CMK (cell line): Measurements from ENCODE around the gene ALDH1L2.
A peak's percentile ranks its signal among the peaks of the same experiment; 100 is the strongest.
"Not testable (repeated sequence)": the region's sequence is repeated elsewhere in the genome, so short reads cannot be mapped to it uniquely, and the experiment has no call there.

Experiments
- DNase-seq: peaks from one replicate; pipeline ENCODE4 v3.0.0-alpha.2; 2010; ENCODE audit warnings: low read depth

The ALDH1L2 gene

GRCh38 chr12:105084251-105085250 lies at the start of gene ALDH1L2:
TSS of gene ALDH1L2 (minus strand) at chr12:105084458. CDS start at chr12:105084436, 22 bp downstream.
- no peak for DNase-seq

DNA sequence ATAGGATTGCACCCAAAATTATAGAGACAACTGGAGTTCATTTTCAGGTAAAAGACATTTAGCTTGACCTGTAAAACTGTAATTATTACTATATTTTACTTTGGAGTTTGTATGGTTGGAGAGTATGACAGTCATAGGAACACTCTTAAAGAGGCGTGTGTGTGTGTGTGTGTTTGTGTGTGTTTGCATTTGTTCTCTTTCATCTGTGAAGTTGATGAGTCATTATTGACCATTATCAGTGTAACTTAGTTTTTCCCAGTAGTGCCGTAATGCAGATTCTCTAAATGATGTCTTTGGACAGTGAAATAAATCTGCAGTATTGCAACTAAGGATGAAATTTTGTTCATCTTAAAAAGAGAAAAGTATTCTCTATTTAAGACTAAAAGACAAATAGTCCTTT lies 36.3 kb upstream of the ALDH1L2 start:
- no peak for DNase-seq

DNA sequence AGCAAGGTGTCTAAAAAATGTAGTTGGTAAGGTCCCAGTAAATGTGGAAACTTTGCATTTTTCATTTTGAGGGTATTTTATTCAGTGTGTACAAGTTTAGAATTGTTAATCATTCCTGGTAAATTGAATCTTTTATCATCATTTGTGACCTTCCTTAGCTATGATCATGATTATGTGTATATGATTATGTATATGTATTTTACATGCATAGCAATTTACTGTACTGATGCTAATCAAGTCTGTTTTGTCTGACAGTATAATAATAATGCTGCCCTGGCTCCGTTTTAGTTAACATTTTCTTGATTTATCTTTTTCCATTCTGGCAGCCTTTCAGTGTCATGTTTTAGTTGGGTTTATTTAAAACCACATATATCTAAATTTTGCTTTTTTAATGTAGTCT lies 32.7 kb upstream of the ALDH1L2 start:
- DNase-seq, result no peak

GRCh38 chr12:105113094-105113493 lies 28.8 kb upstream of the ALDH1L2 start:
- DNase-seq, result no peak

- no peak for DNase-seq
Observed at GRCh38 chr12:105110851-105111250, 26.6 kb upstream of the ALDH1L2 start.

DNA sequence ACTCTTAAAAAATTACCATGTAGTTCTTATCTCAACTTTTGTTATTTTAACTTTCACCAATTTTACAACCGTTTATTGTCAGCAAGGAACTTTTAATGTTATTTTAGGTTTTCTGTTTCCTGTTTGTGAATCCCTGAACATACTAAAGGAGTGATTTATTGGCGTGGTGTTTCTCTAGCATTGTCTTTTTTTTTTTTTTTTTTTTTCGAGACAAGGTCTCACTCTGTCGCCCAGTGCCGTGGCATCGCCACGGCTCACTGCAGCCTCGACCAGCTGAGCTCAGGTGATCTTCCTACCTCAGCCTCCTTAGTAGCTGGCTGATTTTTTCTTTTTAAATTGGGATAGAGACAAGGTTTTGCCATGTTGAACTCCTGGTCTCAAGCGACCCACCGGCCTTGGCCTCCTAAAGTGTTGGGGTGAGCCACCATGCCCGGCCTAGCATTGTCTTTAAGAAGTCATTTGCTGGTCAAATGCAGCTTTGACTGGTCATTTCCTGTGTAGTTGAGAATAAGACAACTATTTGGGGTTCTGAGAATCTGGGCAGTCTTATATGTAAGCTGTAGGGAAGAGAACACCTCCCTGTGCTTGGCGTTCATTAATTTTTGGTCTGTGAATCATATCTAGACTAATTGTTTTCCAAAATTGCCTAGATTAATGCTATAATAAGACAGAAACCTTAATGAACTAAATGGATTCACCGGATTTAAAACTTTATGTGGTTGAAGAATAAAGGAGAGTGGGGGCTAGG lies 25.4 kb upstream of the ALDH1L2 start:
- DNase-seq, result no peak

GRCh38 chr12:105107494-105108371 lies 23.5 kb upstream of the ALDH1L2 start, which contains the start of gene WASHC4:
TSS of gene WASHC4 (plus strand) at chr12:105107731. CDS start at chr12:105107801, 70 bp downstream.
- peak; percentile 67 for DNase-seq

DNA sequence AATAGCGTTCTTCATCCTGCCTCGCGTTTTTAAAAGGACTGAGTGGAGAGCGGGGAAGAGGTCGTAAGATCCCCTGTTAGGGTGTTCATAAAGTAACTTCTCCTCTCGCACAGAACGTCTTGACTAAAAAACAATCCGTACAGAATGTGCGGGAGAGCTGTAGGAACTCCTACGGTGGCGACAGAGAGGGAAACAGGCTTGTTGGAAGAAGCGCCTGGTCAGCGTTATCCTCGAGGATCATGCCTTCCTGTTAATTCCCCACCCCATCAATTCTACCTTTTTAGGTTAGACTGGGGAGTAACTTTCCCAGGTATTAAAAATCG lies 22.9 kb upstream of the ALDH1L2 start:
- DNase-seq, result peak; percentile 31

- no peak for DNase-seq
Observed at GRCh38 chr12:105106621-105107020, 22.4 kb upstream of the ALDH1L2 start.

DNA sequence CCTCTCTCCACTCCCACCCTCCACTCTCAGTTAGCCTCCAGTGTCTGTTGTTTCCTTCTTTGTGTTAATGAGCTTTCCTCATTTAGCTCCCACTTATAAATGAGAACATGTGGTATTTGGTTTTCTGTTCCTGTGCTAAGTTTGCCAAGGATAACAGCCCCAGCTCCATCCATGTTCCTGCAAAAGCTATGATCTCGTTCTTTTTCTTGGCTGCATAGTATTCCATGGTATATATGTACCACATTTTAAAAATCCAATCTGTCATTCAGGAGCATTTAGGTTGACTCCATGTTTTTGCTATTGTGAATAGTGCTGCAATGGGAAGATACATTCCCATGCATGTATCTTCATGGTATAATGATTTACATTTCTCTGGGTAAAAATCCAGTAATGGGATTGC lies 20.5 kb upstream of the ALDH1L2 start:
- DNase-seq, result no peak

- no peak for DNase-seq
Observed at GRCh38 chr12:105102673-105103072, 18.4 kb upstream of the ALDH1L2 start.

GRCh38 chr12:105100998-105101397 lies 16.7 kb upstream of the ALDH1L2 start:
- no peak for DNase-seq

DNA sequence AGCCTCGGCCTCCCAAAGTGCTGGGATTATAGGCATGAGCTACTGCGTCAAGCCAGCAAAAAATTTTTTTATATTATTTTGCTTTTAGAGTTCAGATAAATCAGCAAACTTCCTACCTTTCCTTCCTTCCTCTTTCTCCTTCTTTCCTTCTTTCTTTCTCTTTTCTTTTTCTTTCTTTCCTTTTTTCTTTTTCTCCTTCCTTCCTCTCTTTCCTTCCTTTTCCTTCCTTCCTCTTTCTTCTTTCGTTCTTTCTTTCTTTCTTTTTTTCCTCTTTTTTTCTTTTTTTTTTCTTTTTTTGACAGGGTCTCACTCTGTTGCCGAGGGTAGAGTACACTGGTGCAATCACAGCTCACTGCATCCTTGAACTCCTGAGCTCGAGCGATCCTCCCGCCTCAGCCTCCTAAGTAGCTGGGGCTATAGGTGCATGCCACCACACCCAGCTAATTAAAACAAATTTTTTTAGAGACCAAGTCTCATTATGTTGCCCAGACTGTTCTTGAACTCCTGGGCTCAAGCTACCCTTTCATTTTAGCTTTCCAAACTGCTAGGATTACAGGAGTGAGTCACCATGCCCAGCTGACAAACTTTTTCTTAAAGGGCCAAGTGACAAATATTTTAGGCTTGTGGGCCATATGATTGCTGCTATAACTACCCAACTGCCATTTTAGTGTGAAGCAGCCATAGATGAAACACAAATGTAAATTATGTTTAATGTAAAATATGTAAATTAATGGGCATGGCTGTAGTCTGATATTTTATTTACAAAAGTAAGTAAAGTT lies 16.1 kb upstream of the ALDH1L2 start:
- no peak for DNase-seq

DNA sequence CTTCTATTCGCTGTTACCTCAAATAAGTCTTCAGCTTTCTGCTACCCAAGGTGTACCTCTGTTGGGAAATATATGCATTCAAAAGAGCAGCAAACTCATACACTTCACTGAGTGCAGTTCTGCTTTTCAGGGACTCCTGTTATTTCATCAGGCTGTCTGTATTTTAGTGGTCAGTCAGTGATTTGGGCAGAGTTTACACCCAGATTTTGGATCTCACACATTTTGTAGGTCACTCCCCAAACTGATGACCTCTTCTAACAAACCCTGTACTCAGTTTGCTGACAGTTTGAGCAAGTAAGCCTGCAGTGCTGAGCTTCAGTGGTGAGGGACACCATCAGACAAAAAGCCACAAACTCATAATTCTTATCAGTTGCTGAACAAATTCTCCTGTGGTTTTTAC lies 15.1 kb upstream of the ALDH1L2 start:
- DNase-seq, result no peak

GRCh38 chr12:105095338-105095737 lies 11.1 kb upstream of the ALDH1L2 start:
- not testable (repeated sequence) for DNase-seq

DNA sequence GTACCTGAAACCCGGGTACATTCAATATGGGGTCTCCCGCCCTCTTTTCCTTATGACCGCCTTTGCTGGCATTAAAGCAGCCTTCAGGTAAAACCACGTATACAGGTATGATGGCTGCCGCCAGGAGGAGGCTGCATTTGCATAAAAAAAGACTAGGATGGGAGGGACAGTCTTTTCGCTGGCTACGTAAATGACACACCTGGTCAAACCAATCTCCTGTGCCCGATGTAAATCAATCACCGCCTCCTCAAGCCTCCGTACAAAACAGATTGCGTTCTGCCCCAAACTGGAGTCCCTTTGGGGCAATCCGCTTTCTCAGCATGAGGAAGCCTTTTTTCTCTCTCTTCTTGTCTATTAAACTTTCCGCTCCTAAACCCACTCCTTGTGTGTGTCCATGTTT lies 8.1 kb upstream of the ALDH1L2 start:
- no peak for DNase-seq

GRCh38 chr12:105091476-105092206 lies 7.4 kb upstream of the ALDH1L2 start:
- DNase-seq, result no peak

DNA sequence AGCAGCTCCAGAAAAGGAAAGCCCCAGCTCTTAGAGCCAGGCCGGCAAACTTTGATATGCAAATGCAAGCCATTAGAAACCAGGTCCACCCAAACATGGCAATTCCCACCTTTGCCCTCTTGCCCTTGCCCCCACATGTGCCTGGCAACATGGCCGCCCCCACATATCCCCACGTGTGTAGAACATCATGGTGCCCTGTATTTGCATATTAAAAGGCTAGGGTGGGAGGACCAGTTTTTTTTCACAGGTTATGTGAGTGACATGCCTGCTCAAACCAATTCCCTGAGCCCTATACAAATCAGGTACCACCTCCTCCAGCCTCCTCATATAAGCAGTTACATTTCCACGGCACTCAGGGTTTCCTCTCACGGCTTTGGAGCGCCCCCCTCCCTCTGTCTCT lies 6.1 kb upstream of the ALDH1L2 start:
- DNase-seq, result no peak

DNA sequence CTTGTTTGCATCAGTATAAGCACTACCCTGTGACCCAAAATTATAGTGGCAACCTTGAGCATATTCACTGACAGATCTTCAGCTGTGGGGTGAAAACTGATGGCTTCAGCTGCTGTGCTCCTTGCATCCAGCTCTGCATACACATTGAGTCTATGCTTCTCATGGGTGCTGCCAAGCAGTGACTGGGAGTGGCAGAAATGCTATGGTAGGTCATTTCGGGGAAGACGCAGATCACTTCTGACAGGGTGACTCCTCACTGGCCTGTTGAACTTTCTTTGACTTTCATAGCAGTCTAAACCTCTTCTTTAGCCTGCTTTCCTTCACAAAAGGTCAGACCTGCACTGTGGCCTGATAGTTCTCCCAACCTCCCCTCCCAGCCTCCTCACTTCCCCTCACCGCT lies 5.6 kb upstream of the ALDH1L2 start:
- no peak for DNase-seq

DNA sequence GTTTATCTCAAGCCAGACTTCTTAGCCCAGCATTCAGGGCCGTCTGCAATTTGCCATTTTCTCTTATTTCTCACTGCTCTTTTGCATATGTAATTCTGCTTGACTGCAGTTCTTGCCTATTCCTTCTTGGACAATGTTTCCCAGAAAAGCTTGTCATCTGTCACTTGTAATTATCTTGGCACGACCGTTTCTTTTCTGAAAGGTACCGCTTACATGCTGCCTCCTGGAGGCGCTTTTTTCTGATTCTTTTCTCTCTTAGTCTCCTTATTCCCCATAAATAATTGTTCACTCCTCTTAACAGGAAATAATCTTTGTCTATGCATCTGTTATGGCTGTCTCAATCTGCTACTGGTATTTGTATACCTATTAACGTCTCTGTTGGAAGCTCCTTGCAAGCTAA lies 1.2 kb upstream of the ALDH1L2 start:
- DNase-seq, result no peak
